GM12878 (cell line): Measurements from ENCODE around the gene GSTA4. TPM values are rescaled to one million over a fixed set of nuclear protein-coding genes. Genes with fewer than 3 reads are reported as not detected.

Experiments used
- ATAC-seq: fragments of 200-7000 bp; cut with Tn5 transposase; 3 replicates; pipeline ENCODE4 v1.9.1; 2020; ENCODE audit warnings: mild to moderate bottlenecking, moderate library complexity
- BruUV-seq: library from RNA; stranded (reverse); fragments of 400-500 nt; replicated peaks from 2 replicates; lab custom pipeline; 2021; lab: Mats Ljungman, UMichigan
- CTCF ChIA-PET: fragments of 300-600 bp; sonication (Branson Sonifier 250); formaldehyde crosslinking; extraction: SDS; loops from one replicate; lab custom pipeline; 2021; ENCODE audit warnings: inconsistent platforms; lab: Yijun Ruan, JAX
- POLR2A ChIA-PET: fragments of 350-600 bp; formaldehyde crosslinking; extraction: SDS; loops from one replicate; lab custom pipeline; 2021; ENCODE audit warnings: inconsistent platforms; lab: Charles Lee
- RAD21 ChIA-PET: fragments of 300-600 bp; sonication (Branson Sonifier 250); formaldehyde crosslinking; loops from one replicate; lab custom pipeline; 2023; ENCODE audit warnings: antibody characterized with exemption; ENCODE audit not compliant: unreplicated experiment; lab: Charles Lee
- SMC1A ChIA-PET: fragments of 300-600 bp; sonication (Branson Sonifier 250); formaldehyde crosslinking; loops from one replicate; lab custom pipeline; 2023; ENCODE audit not compliant: unreplicated experiment, uncharacterized antibody; lab: Charles Lee
- DNase-seq: peaks from one replicate; pipeline ENCODE4 v3.0.0-alpha.2; 2011; ENCODE audit warnings: low read depth, low spot score
- FAIRE-seq: peaks from 3 replicates; lab custom pipeline; 2011; peaks lifted over from hg19 to GRCh38; lab: Jason Lieb, UNC
- H2AFZ ChIP-seq: 2 replicates; pipeline ENCODE4 v1.6.0; 2011; ENCODE audit warnings: low read depth, low read length, control low read depth; ENCODE audit not compliant: control insufficient read depth
- H3K27ac ChIP-seq: 2 replicates; pipeline ENCODE4 v1.5.1; 2011; ENCODE audit warnings: control low read depth; ENCODE audit not compliant: control insufficient read depth, insufficient read depth
- H3K27me3 ChIP-seq, 2 experiments: replicated peaks in 1 of 2; 2 replicates each; pipeline versions ENCODE4 v1.6.0 to v1.6.1; 2011; ENCODE audit warnings: low read length in 1 of 2; ENCODE audit not compliant: control insufficient read depth in 2 of 2, insufficient read depth in 2 of 2
- H3K36me3 ChIP-seq, 2 experiments: 2 replicates each; pipeline ENCODE4 v1.5.1; 2011; ENCODE audit warnings: low read length in 1 of 2; ENCODE audit not compliant: control insufficient read depth in 2 of 2, insufficient read depth in 2 of 2
- H3K4me1 ChIP-seq: 2 replicates; pipeline ENCODE4 v1.6.1; 2011; ENCODE audit warnings: mild to moderate bottlenecking, low read length, moderate library complexity, mixed read lengths; ENCODE audit not compliant: control insufficient read depth, insufficient read depth
- H3K4me2 ChIP-seq: 2 replicates; pipeline ENCODE4 v1.6.0; 2011; ENCODE audit warnings: control low read depth; ENCODE audit not compliant: control insufficient read depth, insufficient read depth
- H3K4me3 ChIP-seq: fragments of 200-600 bp; sonication (generic); 2 replicates; pipeline ENCODE4 v1.5.1; 2016
- H3K79me2 ChIP-seq: 2 replicates; pipeline ENCODE4 v1.6.0; 2011; ENCODE audit warnings: low read length; ENCODE audit not compliant: control insufficient read depth, insufficient read depth
- H3K9ac ChIP-seq: 2 replicates; pipeline ENCODE4 v1.8.0; 2011; ENCODE audit warnings: low read length, control low read depth, mixed read lengths; ENCODE audit not compliant: control insufficient read depth, insufficient read depth
- H3K9me3 ChIP-seq: replicated peaks from 3 replicates; pipeline ENCODE4 v1.5.1; 2011; ENCODE audit warnings: mild to moderate bottlenecking, low read length; ENCODE audit not compliant: control insufficient read depth, insufficient read depth
- H4K20me1 ChIP-seq: 2 replicates; pipeline ENCODE4 v1.6.0; 2011; ENCODE audit not compliant: control insufficient read depth, insufficient read depth
- BCL3 ChIP-seq: IDR thresholded peaks from 2 replicates; pipeline ENCODE4 v1.6.1; 2011; ENCODE audit warnings: borderline replicate concordance, low read depth, mild to moderate bottlenecking, moderate library complexity, low read length; ENCODE audit not compliant: insufficient read depth, poor library complexity, severe bottlenecking
- CBX5 ChIP-seq: sonication (generic); IDR thresholded peaks from 2 replicates; pipeline ENCODE4 v1.6.1; 2016; ENCODE audit warnings: low read depth, moderate library complexity, mild to moderate bottlenecking, inconsistent platforms
- CEBPZ ChIP-seq: fragments of 150-350 bp; IDR thresholded peaks from 2 replicates; pipeline ENCODE4 v1.6.1; 2016; ENCODE audit warnings: low read depth, low read length
- CHD4 ChIP-seq: fragments of 200-600 bp; sonication (generic); IDR thresholded peaks from 2 replicates; pipeline ENCODE4 v1.6.1; 2016; ENCODE audit warnings: mild to moderate bottlenecking
- CREB1 ChIP-seq: IDR thresholded peaks from 2 replicates; pipeline ENCODE4 v1.6.1; 2012; ENCODE audit warnings: low read depth, mild to moderate bottlenecking, inconsistent platforms
- ETV6 ChIP-seq, 2 experiments: fragments of 450-650 bp in 1 of 2; IDR thresholded peaks in 1 of 2; conservative IDR thresholded peaks in 1 of 2; 2 replicates each; pipeline ENCODE4 v1.6.1; 2014; ENCODE audit warnings: antibody characterized with exemption in 1 of 2, borderline replicate concordance in 1 of 2, low read depth in 1 of 2, mild to moderate bottlenecking in 1 of 2, moderate library complexity in 1 of 2
- FOS ChIP-seq: IDR thresholded peaks from 3 replicates; pipeline ENCODE4 v1.6.1; 2011; ENCODE audit warnings: borderline replicate concordance; ENCODE audit not compliant: insufficient read length; ENCODE audit errors: extremely low read depth
- GATAD2B ChIP-seq: fragments of 450-650 bp; conservative IDR thresholded peaks from 2 replicates; pipeline ENCODE4 v1.6.1; 2017; ENCODE audit warnings: low read depth, mild to moderate bottlenecking, moderate library complexity
- HSF1 ChIP-seq: fragments of 150-350 bp; IDR thresholded peaks from 2 replicates; pipeline ENCODE4 v1.6.1; 2014; ENCODE audit warnings: mild to moderate bottlenecking, low read depth, low read length
- MEF2A ChIP-seq: IDR thresholded peaks from 2 replicates; pipeline ENCODE4 v1.6.1; 2011; ENCODE audit warnings: low read depth, mild to moderate bottlenecking, low read length, moderate library complexity; ENCODE audit not compliant: insufficient read depth
- MTA3 ChIP-seq: IDR thresholded peaks from 2 replicates; pipeline ENCODE4 v1.6.1; 2012; ENCODE audit warnings: low read length, inconsistent platforms, borderline replicate concordance
- NRF1 ChIP-seq: conservative IDR thresholded peaks from 2 replicates; pipeline ENCODE4 v1.6.1; 2011; ENCODE audit warnings: mild to moderate bottlenecking, low read depth, low read length, improper control_type of control experiment
- RBBP5 ChIP-seq: fragments of 200-600 bp; sonication (generic); conservative IDR thresholded peaks from 2 replicates; pipeline ENCODE4 v1.6.1; 2016
- REST ChIP-seq: IDR thresholded peaks from 2 replicates; pipeline ENCODE4 v1.6.1; 2012; ENCODE audit warnings: mild to moderate bottlenecking, low read depth, low read length
- ZZZ3 ChIP-seq: IDR thresholded peaks from 2 replicates; pipeline ENCODE4 v1.6.1; 2011; ENCODE audit warnings: low read depth; ENCODE audit not compliant: control insufficient read depth, insufficient read length
- WGBS: methylation state at CpG from one replicate; pipeline ENCODE4 v1.1.6; 2016; ENCODE audit warnings: low lambda C conversion rate; ENCODE audit not compliant: insufficient replicate concordance, insufficient coverage; ENCODE audit errors: missing lambda C conversion rate; 5-methylcytosine and 5-hydroxymethylcytosine counted together
- in situ Hi-C: fragments of 300-500 bp; cut with MboI; formaldehyde crosslinking; loops from 9 replicates; pipeline ENCODE4 v1.14.3; 2018; ENCODE audit warnings: mixed read lengths
- intact Hi-C: fragments of 100-400 bp; cut with micrococcal nuclease; formaldehyde crosslinking; loops from one replicate; pipeline ENCODE4 v1.14.2; 2022; ENCODE audit not compliant: unreplicated experiment
- polyA plus RNA-seq, 11 experiments: library from polyadenylated mRNA; depleted of rRNA in 4 of 11; unstranded in 6 of 11; stranded (reverse) in 5 of 11; fragments of >200 nt; fragmentation: Nextera tagmentation in 4 of 11; fragmentation: Illumina TruSeq in 1 of 11; extraction: Ambion mirVana in 4 of 11; extraction: Trizol in 1 of 11; gene quantifications; 1 replicate in 1 of 11; 2 replicates in 10 of 11; pipeline versions ENCODE4 v1.2.1 to v1.2.3, GENCODE V29; 2011 to 2016; ENCODE audit warnings: inconsistent platforms in 2 of 11, missing spikeins in 2 of 11, low read depth in 1 of 11
- total RNA-seq, 4 experiments: library from RNA; depleted of rRNA in 3 of 4; stranded (reverse); fragments of >200 nt in 3 of 4; fragmentation: Illumina TruSeq in 1 of 4; extraction: Trizol in 1 of 4; gene quantifications; 2 replicates each; pipeline versions ENCODE4 v1.2.1 to v1.2.3, GENCODE V29; 2013 to 2021

GSTA4 gene
- total and polyA plus RNA-seq, 10 of the 15 experiments (the other 5 are each of a cell fraction or from before 2014, with no cell fraction given) = 1.9 to 9.7 (median 4.4) TPM

- Histone ChIP-seq H4K20me1 (no peaks in the 10 kb centered on the region), H3K27me3 (no peaks in the 10 kb centered on the region), H3K27ac (no peak overlapping the region), H3K9ac (no peak overlapping the region), H2AFZ (no peak overlapping the region), H3K4me1 (0 out of 2 replicates have a peak, but pooled peaks cover 7% of the 10 kb centered on the region), H3K4me2 (no peak overlapping the region), H3K4me3 (no peak overlapping the region), H3K79me2 (no peaks in the 10 kb centered on the region), H3K9me3 (no peaks in the 10 kb centered on the region), H3K36me3 (peaks cover 0 to 2% of the 10 kb centered on the region in 2 experiments; a peak in 1 of 4 replicates)
- SMC1A ChIA-PET = no interaction called here
- WGBS = 20% methylated on average over 4 of the region's 4 CpGs
- intact Hi-C loops (no loop called here), in situ Hi-C loops (no loop called here)
- no TSS peak for BruUV-seq
- RAD21 ChIA-PET = no interaction called here
- no peak for ATAC-seq
- POLR2A ChIA-PET = no interaction called here
- FAIRE-seq = no peak
- no peak for DNase-seq
- CTCF ChIA-PET = no interaction called here
- TF ChIP-seq BCL3 (no peak), REST (no peak), MTA3 (no peak), ZZZ3 (no peak), CBX5 (no peak), MEF2A (no peak), FOS (no peak), NRF1 (no peak), CEBPZ (no peak), CREB1 (no peak), RBBP5 (no peak), HSF1 (no peak), CHD4 (no peak), GATAD2B (no peak), ETV6 (conservative IDR thresholded peaks at IDR 0.05 in 1 of 2, IDR thresholded peaks at IDR 0.05 in 1 of 2; ENCODE audit: borderline replicate concordance in 1 of 2, low read depth in 1 of 2) (no peak)
Measured at GRCh38 chr6:53044572-53044971, 49.5 kb upstream of the GSTA4 start.
